ENCODE measurements around the gene CDC34. TPM values are rescaled to one million over a fixed set of nuclear protein-coding genes. Genes with fewer than 3 reads are reported as not detected.
A peak's percentile ranks its signal among the peaks of the same experiment; 100 is the strongest.

CDC34 gene, protein sequence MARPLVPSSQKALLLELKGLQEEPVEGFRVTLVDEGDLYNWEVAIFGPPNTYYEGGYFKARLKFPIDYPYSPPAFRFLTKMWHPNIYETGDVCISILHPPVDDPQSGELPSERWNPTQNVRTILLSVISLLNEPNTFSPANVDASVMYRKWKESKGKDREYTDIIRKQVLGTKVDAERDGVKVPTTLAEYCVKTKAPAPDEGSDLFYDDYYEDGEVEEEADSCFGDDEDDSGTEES
- 151 and 167 TPM in 2 replicates for total RNA-seq (2014; rRNA removed; shearing (Covaris generic))

DNA sequence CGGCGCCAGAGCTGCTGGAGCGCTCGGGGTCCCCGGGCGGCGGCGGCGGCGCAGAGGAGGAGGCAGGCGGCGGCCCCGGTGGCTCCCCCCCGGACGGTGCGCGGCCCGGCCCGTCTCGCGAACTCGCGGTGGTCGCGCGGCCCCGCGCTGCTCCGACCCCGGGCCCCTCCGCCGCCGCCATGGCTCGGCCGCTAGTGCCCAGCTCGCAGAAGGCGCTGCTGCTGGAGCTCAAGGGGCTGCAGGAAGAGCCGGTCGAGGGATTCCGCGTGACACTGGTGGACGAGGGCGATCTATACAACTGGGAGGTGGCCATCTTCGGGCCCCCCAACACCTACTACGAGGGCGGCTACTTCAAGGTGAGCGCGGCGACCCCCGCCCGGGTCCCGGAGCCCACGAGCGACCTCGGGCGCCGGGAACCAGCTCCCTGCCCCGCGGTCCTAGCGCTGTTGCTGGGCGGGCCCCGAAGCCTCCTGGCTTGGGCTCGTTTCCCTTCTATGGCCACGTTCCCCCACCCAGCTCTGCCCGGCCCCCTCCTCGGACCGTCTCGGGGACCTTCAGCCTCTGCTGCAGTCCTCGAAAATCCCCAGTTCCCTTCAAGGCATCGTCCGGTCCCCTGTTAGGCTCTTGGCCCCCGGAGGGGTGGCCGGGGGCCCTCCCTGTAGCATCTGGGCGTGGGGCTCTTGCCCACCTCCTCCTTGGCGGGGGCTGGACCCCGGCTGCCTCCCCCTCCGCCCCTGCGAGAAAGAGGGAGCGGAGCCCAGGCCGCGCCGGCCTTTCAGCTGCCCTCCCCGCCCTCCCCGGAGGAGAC lies at the start of gene CDC34:
TSS of gene CDC34 (plus strand) at position 8 of the 808 bp plus-strand sequence. CDS start at position 180, 172 bp downstream.
- no peak for DNase-seq (ENCODE audit: low spot score)

DNA sequence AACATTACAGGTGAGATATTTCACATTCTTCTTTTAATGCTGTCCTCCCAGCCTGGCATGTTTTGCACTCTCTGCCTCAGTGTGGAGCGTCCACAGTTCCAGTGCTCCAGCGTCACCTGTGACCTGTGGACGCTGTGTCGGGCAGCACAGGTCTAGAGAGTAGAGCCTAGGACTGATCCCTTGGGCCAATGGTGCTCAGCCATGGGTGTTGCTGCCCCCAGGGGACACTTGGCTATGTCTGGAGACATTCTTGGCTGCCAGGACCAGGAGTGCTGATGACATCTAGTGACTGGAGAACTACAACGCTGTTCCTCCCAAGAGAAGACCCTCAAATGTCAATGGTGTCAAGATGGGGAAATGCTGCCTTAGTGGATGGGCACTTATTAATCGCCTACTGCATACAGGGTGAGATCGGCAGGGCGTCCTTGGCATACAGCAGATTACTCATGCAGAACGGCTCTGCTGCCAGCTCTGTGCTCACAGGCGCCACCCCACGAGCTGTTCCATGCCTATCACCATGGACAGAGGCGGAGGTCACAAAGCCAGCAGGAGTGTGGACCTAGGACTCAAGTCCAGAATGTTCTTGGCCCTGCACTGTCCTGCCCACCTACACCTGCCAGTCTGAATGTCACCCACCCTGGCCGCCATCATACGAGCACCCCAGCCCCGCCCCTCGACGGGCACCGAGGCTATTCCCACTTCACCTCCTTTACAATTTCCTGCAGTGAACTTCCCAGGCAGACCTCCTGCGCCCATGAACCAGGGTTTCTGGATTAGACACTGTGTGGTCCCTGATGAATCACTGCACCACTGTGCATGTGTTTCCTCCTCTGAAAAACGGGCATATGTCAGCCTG lies 49.1 kb upstream of the CDC34 start:
- DNase-seq (ENCODE audit: low spot score): no peak

DNA sequence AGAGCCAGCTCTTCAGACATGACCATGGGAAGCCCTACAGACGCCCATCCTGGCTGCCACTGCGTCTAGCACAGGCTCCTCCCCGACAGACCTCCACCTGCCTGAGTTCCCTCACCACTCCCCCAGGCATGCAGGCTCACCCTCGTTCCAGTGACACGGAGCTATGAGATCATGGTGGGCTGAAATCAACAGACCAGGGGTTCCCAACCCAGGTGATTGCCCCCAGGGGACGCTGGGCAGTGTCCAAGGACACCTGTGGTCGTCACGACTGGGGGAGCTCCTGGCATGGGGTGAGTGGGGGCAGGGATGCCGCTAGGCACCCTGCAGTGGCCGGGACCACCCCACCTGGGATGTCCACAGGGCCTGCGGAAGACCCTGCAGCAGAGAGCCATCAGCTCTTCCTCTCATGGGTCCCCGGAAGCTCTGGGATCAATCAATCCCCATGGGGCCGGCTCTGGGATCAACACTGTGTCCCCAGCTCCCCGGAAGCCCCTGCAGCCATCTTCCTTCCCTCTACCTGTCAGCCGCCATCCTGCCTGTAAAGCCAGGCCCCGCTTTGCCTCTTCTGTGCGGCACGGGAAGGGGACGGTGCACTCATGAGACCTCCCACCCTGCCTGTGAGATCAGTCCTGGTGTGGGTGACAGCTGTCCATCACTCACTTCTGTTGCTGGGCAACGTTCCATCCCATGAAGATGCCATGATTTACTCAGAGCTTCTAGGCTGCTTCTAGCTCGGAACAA lies 48.1 kb upstream of the CDC34 start:
- DNase-seq (ENCODE audit: low spot score): no peak

DNA sequence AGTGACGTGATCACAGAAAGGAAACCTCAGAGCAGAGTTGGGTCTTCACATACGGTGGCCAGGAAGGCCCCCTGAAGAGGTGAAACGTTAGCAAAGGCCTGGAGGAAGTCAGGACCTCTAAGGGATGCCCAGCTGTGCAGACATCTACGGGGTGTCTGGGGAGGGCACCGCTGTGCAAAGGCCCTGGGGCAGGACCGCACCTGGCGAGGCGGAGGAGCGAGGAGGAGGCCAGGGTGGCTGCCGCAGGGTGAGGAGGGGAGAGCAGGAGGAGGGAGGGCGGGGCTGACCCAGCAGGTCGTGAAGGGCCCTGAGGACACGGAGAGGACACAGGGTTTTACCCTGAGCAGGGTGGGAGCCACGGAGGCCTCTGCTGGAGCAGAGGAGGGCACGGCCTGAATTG lies 47.1 kb upstream of the CDC34 start:
- no peak for DNase-seq (ENCODE audit: low spot score)

DNA sequence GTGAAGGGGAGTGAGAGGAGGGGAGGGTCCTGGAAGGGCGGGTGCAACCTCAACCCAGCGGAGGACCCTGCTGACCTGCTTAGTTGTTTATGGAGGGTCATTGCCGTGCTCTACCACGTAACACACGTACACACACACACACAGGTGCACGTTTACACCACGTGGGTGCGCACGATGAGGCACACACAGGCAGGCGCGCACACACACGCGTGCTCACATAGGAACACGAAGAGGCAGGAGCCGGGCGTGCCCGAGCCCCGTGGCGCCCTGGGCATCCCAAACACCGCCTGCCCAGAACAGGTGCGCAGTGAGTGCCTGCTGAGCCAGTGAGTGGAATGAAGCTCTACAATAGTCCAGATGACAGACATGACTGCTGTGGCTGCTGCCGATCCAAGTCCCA lies 46.5 kb upstream of the CDC34 start:
- DNase-seq (ENCODE audit: low spot score): no peak

DNA sequence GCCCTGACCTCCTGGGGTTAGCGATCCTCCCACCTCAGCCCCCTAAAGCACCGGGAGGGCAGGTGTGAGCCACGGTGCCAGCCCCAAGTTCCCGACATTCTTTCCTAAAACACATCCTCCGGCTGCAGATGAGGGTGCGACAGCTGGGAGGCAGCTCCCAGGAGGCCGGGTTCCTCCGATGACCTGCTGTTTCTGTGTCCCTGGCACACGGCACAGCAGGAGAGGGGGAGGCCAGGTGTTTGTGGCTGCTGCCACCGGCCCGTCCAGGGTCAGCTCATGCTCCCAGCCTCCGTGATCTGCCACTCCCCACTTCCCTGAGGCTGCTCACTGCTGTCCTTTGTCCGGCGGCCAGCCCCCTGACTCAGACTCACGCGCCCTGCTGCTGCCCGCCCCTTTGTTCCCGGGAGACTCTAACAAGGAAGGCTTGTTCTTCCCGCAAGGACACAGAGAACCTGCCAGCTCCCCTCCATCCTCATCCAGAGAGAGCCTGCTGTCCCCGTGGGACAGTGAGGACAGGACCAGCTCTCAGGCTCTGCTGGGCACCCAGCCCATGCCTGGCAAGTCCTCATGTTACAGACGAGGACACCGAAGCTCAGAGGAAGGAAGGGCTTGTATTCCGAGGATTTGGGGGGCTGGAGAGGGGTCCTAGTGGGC lies 45.9 kb upstream of the CDC34 start:
- DNase-seq (ENCODE audit: low spot score): no peak

DNA sequence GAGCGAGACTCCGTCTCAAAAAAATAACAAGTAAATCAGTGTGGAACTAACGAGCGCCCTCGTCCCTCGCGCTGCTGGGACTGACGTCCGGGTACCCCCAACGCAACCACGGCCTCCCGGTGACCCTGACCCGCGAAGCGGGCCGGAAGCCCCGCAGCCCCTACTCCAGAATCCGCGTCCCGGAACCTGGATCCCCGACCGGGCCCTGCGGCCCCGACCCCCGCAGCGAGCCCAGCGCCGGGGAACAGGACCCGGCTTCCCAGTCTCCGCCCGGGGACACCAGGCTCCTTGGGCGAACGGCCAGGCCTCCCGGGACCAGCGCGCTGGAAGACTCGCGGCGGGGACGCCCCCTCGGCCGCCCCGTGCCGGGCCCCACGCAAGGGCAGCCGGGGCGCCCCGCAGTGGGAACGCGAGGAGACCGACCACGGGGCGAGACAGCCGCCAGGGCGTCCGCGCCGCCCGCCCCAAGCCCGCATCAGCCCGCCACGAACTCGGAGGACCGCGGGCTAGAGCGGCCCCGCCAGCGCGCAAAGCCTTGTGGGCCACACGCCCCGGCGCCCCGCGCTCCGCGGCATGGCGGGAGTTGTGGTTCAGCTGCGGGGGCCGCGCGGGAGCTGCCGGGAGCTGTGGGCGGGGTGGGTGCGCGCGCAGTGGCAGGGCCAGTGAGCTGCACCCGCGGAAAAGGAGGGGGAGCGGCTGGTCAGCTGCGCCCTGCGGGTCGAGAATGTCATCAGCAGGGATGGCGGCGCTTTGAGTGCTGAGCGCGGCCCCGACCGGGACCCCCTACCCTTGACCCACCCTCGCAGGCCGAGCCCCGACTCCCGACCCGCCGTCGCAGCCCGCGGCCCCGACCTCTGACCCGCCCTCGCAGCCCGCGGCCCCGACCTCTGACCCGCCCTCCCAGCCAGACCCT lies 42.8 kb upstream of the CDC34 start:
- DNase-seq (ENCODE audit: low spot score): peak; percentile 81

DNA sequence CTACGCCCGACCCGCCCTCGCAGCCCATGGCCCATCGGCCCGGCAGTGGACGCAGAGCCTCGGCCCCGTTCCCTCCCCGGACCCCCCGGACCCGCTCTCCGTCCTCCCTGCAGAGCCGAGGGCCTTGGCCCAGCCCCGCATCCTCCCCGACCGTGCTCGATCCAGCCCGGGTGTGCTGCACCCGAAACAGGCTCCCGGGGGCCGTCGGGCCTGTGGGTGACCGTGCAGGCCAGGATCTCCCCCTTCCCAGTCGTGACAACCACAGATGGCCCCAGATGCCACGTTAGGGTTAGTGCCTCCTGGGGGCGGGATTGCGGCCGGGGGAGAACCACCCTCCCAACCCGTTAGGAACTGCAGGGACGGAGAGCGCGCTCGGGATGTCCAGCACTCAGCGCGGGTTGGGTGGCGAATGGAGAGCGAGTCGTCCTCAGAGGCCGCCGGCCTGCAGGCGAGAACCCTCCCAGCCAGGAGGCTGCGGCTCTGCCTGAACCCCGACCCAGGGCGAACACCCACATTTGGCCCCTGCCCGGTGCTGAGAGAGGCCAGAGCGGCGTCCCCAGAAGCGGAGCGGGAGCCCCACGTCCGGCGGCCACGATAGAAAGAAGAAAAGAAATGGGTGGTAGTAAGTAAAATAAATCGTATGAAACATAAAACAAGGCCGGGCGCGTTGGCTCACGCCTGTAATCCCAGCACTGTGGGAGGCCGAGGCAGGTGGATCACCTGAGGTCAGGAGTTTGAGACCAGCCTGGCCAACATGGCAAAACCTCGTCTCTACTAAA lies 42.0 kb upstream of the CDC34 start:
- no peak for DNase-seq (ENCODE audit: low spot score)

DNA sequence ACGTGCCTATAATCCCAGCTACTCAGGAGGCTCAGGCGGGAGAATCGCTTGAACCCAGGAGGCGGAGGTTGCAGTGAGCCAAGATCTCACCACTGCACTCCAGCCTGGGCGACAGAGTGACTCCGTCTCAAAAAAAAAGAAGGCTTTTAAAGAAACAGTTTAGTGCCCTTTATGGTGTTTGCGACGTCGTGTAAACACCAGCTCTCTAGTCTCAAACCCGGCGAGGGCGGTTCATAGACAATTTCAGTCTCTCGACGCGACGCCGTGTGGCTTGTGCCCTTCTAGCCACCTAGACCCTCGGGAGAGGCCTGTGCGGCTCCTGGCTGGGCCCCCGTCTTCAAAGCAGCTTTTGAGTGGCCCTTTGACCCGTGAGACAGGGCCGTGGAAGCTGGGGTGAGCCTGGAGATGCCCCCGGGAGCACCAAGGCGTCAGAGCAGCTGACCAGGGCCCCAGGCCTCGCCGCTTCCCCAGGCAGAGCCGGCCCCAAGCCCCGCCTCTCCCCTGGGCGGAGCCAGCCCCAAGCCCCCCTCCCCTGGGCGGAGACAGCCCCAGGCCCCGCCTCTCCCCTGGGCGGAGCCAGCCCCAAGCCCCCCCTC lies 40.3 kb upstream of the CDC34 start:
- DNase-seq (ENCODE audit: low spot score): no peak

DNA sequence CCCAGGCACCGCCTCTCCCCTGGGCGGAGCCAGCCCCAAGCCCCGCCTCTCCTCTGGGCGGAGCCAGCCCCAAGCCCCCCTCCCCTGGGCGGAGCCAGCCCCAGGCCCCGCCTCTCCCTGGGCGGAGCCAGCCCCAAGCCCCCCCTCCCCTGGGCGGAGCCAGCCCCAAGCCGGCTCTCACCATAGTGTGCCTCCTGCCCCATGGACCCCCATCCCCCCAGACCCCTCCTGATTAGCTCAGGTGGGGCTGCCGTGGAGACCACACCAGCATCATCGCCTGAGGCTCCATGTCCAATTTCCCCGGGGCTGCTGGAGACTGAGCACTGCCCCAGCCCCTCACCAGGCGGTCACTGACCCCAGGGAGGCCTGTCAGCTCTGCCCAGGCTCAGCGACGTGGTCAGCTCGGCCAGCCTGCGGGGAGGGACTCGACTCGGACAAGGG lies 39.4 kb upstream of the CDC34 start:
- no peak for DNase-seq (ENCODE audit: low spot score)

DNA sequence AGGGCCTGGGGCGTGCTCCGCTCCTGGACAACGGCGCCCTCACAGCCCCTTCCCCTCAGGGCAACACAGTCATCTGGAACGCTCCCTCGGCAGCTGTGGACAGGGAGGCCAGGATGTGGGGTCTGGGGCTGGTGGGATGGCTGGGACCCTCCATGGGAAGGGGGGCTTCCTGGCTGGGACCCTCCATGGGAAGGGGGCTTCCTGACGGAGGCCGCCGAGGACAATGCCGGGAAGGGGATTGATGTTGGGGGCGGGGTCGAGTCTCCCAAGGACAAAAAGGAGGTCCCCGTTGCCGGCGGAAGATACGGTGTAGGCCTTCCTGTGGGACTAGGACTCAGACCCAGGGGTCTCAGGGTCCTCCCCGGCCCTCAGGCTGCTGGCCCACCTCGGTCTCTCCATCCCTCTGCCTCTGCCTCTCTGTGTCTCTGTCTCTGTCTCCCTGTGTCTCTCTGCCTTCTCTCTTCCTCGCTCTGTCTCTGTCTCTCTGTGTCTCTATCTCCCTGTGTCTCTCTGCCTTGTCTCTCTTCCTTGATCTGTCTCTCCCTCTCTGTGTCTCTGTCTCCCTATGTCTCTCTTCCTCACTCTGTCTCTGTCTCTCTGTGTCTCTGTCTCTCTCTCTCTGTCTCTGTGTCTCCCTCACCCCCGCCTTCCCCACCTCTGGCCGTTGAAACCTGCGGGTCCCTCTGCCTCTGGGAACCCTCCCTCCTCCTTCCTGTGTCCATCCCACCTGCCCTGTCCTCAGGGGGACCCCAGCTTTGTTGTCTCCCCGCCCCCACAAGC lies 38.0 kb upstream of the CDC34 start:
- DNase-seq (ENCODE audit: low spot score): no peak

DNA sequence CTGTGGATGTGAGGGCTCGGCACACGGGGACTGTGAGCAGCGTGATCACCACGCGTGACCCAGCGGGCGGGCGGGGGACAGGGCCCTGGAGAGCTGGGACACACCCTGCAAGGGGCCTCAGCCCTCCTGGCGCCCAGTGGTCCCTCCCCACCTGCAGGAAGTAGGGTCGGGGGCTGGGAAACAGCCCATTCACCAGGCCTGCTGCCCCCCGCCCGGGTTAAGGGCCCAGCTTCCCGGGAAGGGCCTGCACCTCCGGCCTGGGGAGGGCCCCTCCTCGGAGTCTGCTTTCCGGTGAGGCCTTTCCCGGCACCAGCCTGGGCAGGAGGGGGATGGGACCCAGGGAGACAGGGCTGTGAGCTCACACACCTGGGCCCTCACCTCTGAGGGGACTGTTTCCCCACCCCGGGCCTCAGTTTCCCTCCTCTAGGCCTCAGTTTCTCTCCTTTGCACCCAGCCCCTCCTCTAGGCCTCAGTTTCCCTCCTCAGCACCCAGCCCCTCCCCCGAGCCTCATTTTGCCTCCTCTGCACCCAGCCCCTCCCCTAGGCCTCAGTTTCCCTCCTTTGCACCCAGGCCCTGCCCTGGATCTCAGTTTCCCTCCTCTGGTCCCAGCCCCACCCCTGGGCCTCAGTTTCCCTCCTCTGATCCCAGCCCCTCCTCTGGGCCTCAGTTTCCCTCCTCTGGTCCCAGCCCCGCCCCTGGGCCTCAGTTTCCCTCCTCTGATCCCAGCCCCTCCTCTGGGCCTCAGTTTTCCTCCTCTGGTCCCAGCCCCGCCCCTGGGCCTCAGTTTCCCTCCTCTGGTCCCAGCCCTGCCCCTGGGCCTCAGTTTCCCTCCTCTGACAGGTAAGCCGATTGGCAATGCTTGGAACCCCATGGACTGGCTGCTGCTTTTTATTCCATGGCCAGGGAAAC lies 37.1 kb upstream of the CDC34 start:
- DNase-seq (ENCODE audit: low spot score): no peak

DNA sequence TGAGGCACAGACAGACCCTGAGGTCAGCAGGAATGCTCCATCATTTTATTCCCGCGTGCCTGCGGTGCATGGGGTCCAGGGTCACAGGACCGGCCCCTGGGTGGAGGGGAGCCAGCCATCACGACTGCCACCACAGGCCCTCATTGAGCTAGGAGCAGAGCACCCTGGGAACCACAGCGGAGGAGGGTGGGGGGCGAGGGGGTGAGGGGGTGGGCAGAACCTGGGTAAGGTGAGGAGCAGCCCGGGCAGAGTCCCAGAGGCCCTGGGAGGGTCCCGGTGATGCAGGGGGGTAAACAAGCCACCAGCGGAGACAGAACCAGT lies 36.5 kb upstream of the CDC34 start:
- DNase-seq (ENCODE audit: low spot score): no peak

DNA sequence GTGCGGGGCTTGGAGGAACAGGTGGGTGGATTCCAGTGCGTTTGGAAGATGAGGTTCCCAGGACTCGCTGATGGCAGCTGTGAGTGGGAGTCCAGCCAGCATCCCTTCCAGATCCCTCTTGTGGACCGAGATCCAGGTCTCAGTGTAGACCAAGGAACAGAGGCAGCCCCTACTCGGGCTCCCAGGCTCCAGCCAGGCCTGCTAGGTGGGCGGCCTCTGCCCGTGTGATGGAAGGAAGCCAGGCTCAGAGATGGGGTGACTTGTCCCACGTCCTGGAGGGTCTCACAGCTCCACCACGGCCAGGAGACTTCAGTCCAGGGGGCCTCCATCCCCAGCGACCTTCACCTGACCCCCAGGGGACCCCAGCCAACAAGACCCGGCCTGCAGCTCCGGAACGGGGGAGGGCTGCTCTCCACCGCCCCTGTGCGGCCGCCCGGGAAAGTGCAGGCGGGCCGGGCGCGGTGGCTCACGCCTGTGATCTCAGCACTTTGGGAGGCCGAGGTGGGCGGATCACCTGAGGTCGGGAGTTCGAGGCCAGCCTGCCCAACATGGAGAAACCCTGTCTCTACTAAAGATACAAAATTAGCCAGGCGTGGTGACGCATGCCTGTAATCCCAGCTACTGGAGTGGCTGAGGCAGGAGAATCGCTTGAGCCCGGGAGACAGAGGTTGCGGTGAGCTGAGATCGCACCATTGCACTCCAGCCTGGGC lies 36.0 kb upstream of the CDC34 start:
- peak; percentile 38 for DNase-seq (ENCODE audit: low spot score)

DNA sequence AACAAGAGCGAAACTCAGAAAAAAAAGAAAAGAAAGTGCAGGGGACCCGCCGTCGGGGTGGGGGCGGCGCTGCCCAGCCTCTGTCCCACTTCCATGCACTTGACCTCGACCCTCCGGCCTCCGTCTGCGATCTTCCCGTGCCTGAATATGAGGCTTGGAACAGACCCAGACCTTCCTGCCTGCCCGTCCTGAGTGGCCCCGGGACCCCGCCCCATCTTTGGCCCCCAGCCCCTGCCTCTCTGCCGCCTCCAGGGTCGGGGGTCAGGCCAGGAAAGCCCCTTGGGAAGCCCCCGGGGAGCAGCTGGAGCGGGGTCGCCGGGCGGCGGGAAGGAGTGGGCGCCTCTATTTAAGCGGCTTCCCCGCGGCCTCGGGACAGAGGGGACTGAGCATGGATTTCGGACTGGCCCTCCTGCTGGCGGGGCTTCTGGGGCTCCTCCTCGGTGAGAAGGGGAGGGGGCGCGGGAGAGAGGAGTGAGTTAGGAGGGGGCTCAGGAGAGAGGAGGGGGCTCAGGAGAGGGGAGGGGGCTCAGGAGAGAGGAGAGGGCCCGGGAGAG lies 35.4 kb upstream of the CDC34 start, which contains the start of gene MADCAM1:
TSS of gene MADCAM1 (plus strand) at position 375 of the 554 bp plus-strand sequence. CDS start at position 389, 14 bp downstream.
- no peak for DNase-seq (ENCODE audit: low spot score)

DNA sequence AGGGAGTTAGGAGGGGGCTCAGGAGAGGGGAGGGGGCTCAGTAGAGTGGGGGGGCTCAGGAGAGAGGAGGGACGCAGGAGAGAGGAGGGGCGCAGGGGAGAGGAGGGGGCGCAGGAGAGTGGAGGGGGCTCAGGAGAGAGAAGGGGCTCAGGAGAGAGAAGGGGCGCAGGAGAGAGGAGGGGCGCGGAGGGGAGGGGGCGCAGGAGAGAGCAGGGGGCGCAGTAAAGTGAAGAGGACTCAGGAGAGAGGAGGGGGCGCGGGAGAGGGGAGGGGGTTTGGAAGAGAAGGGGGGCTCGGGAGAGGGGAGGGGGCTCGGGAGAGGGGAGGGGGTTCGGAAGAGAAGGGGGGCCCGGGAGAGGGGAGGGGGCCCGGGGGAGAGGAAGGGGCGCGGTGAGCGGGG lies 34.6 kb upstream of the CDC34 start:
- DNase-seq (ENCODE audit: low spot score): no peak

Measured in HT-29 (cell line).